Fibroblast of lung (primary cell): ENCODE measurements around the gene HOXC9.

Source experiments
- CTCF ChIP-seq, 2 donors: IDR thresholded peaks in 1 of 2; conservative IDR thresholded peaks in 1 of 2; 1 replicate in 1 of 2; 2 replicates in 1 of 2; pipeline ENCODE4 v1.5.1; 2011 to 2012; ENCODE audit warnings: low read length in 2 of 2, control low read depth in 1 of 2, inconsistent platforms in 1 of 2, low read depth in 1 of 2, mild to moderate bottlenecking in 1 of 2
- EZH2 ChIP-seq: IDR thresholded peaks from 2 replicates; pipeline ENCODE4 v1.5.1; 2012; ENCODE audit warnings: low read length, control low read depth, mild to moderate bottlenecking; ENCODE audit errors: missing control alignments

GRCh38 chr12:53988541-53989226 is 11.3 kb upstream of the HOXC9 start:
- no peak for TF ChIP-seq CTCF (conservative IDR thresholded peaks at IDR 0.05 in 1 of 2, IDR thresholded peaks at IDR 0.05 in 1 of 2; ENCODE audit: low read depth in 1 of 2, low read length in 2 of 2)
- no peak for TF ChIP-seq EZH2
